ENCODE data around the gene MOB2. TPM values are rescaled to one million over a fixed set of nuclear protein-coding genes. Genes with fewer than 3 reads are reported as not detected.

The MOB2 gene
- total RNA-seq, 1 donor from 2014 or later: 38.2 TPM

DNA sequence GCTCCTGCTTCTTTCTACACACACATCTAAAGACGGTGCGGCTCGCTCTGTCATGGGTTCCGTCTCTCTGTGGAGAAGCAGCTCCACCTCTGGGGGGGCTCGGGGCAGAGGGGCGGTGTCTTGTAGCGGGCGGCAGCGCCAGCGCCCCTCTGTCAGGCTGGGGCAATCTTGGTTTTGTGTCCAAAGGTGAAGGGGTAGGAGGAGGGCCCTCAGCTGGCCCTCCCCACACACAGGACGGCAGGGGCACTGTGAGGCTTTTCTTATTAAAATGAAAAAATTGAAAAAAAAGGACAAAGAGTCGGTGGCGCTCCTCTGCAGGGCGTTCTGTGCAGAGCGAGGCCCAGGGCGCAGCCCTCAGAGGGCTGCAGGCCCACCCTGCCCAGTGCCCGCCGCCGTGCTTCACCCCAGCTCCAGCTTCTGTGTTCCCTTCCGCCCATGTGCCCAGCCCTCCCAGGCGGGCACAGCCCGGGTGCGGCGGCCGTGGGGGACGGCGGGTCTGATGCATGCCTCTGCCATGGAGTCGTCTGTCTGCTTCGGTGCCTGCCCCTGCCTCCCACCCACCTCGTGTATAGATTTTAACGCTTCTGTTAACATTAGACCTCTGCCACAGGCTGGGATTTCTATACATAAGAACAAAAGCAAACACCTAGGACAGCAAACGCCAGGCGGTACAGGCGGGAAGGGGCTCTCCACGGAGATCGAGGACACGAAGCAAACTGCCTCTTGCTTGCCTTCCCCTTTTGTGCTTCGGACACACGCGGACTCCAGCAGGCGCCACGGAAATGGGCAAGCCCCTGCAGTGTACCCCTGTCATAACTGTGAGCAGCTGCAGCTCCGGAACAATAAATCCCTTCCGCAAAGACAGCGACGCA is 24.5 kb downstream of the MOB2 start:
- DNase-seq (ENCODE audit: low read depth): no peak
- FAIRE-seq: no peak
- Histone ChIP-seq H3K36me3 (ENCODE audit: control insufficient read depth, insufficient read depth, low read length) (no peaks in the 10 kb centered on the region), H3K27me3 (ENCODE audit: control insufficient read depth, insufficient read depth, low read length) (peaks cover 2% of the 10 kb centered on the region), H3K4me3 (ENCODE audit: low read depth, low read length) (no peak overlapping the region)
- TF ChIP-seq CTCF (IDR thresholded peaks at IDR 0.05; ENCODE audit: insufficient read depth, low read length, severe bottlenecking): no peak

GRCh38 chr11:1460986-1461825 is 25.4 kb downstream of the MOB2 start:
- Histone ChIP-seq H3K27me3 (ENCODE audit: control insufficient read depth, insufficient read depth, low read length) (peaks cover 2% of the 10 kb centered on the region), H3K36me3 (ENCODE audit: control insufficient read depth, insufficient read depth, low read length) (no peaks in the 10 kb centered on the region), H3K4me3 (ENCODE audit: low read depth, low read length) (no peak overlapping the region)
- no peak for FAIRE-seq
- DNase-seq (ENCODE audit: low read depth): no peak
- no peak for TF ChIP-seq CTCF (IDR thresholded peaks at IDR 0.05; ENCODE audit: insufficient read depth, low read length, severe bottlenecking)

DNA sequence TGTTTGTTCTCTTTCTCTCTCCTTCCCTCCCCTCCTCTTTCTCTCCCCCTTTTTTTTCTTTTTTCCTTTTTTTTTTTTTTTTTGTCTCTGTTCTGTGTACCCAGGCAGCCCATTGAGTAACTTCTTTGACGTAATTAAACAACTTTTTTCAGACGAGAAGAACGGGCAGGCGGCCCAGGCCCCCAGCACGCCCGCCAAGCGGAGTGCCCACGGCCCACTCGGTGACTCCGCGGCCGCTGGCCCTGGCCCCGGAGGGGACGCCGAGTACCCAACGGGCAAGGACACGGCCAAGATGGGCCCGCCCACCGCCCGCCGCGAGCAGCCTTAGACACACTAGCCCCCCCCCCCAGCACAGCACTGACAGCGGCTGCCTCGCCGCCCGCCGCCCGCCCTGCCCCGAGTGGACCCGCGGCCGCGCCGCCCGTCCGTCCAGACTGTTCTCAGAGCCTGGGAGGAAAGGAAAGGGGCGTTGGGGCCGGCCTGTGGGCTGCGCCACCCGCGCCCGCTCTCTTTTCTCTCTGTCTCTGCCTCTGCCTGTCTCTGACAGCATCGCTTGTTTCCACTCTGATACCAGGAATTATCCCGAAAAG is 26.1 kb downstream of the MOB2 start:
- H3K4me3 ChIP-seq (ENCODE audit: low read depth, low read length): no peak overlapping the region

DNA sequence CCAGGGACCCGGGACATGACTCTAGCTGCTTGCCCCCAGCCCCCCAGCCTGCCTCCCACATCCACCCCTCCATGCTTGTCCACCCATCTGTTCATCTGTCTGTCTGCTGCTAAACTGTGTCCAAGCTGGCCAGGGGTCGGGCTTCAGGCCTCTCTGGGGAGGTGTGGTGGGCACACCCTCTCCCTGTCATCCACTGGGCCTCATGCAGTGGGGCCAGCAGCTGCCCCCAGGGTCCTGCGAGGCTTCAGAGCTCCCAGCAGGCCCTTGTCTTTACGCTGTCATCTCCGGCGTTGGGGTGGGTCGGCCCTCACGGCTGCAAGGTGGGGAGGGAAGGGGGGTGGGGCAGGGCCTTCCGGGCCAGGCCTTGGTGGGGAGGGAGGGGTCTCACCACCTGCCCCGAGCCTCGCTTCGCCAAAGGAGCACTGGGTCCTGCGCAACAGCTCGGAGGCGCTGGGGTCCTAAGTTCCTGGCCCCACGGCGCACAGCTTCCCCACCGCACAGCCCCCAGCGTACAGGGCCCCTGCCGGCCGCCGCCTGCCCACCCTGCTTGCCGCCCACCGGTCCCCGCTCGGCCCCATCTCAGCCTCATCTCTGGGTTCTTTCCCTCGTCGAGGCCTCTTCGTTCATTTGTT is 26.7 kb downstream of the MOB2 start:
- Histone ChIP-seq H3K36me3 (ENCODE audit: control insufficient read depth, insufficient read depth, low read length) (no peaks in the 10 kb centered on the region), H3K4me3 (ENCODE audit: low read depth, low read length) (no peak overlapping the region), H3K27me3 (ENCODE audit: control insufficient read depth, insufficient read depth, low read length) (peaks cover 2% of the 10 kb centered on the region)
- TF ChIP-seq CTCF (IDR thresholded peaks at IDR 0.05; ENCODE audit: insufficient read depth, low read length, severe bottlenecking): no peak
- FAIRE-seq (no peak), DNase-seq (ENCODE audit: low read depth) (no peak)

More for the DNA sequence above, 26.1 kb downstream of the MOB2 start:
- Histone ChIP-seq H3K36me3 (ENCODE audit: control insufficient read depth, insufficient read depth, low read length) (no peaks in the 10 kb centered on the region), H3K27me3 (ENCODE audit: control insufficient read depth, insufficient read depth, low read length) (peaks cover 2% of the 10 kb centered on the region)
- FAIRE-seq (no peak), DNase-seq (ENCODE audit: low read depth) (no peak)
- TF ChIP-seq CTCF (IDR thresholded peaks at IDR 0.05; ENCODE audit: insufficient read depth, low read length, severe bottlenecking): no peak

DNA sequence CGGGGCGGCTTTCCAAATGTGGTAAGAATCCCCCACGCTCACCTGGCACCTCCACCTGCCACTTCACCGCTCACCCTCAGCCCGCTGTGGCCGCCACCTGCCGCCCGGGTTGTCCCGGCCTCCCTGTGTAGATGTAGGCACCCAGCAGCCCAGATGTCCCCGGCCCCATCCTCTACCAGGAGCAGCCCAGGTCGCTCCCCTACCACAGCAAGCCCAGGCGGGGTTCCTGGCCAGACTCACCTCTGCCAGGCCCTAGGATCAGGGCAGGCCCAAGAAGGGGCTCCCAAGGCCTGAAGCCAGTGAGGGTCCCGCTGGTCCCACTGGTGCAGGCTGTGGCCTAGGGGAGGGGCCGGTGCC is 27.4 kb downstream of the MOB2 start:
- FAIRE-seq: no peak
- Histone ChIP-seq H3K36me3 (ENCODE audit: control insufficient read depth, insufficient read depth, low read length) (no peaks in the 10 kb centered on the region), H3K27me3 (ENCODE audit: control insufficient read depth, insufficient read depth, low read length) (peaks cover 2% of the 10 kb centered on the region)

More for the DNA sequence above, 27.4 kb downstream of the MOB2 start:
- H3K4me3 ChIP-seq (ENCODE audit: low read depth, low read length): no peak overlapping the region
- no peak for TF ChIP-seq CTCF (IDR thresholded peaks at IDR 0.05; ENCODE audit: insufficient read depth, low read length, severe bottlenecking)
- DNase-seq (ENCODE audit: low read depth): no peak
